Glomerular visceral epithelial cell (primary cell): ENCODE measurements around the gene THBS2.
"Not testable (repeated sequence)": the region's sequence is repeated elsewhere in the genome, so short reads cannot be mapped to it uniquely, and the experiment has no call there.

Experiments used
- DNase-seq: peaks from one replicate; pipeline ENCODE4 v3.0.0-alpha.2; 2016; ENCODE audit errors: extremely low spot score

Gene THBS2

DNA sequence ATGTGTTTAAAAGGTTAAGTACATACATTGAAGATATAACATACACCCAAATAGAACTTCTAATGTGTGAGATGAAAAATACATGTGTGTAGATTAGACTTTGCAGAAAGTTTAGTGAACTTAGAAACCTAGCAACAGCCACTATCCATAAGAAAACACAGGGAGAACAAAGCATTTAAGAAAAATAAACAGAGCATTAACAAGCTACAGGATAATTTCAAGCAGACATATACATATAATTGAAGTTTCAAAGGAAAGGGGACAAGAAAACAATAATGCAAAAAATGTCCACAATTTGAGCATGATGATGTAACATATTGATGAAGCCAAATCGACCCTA lies 18.2 kb upstream of the THBS2 start:
- no peak for DNase-seq

DNA sequence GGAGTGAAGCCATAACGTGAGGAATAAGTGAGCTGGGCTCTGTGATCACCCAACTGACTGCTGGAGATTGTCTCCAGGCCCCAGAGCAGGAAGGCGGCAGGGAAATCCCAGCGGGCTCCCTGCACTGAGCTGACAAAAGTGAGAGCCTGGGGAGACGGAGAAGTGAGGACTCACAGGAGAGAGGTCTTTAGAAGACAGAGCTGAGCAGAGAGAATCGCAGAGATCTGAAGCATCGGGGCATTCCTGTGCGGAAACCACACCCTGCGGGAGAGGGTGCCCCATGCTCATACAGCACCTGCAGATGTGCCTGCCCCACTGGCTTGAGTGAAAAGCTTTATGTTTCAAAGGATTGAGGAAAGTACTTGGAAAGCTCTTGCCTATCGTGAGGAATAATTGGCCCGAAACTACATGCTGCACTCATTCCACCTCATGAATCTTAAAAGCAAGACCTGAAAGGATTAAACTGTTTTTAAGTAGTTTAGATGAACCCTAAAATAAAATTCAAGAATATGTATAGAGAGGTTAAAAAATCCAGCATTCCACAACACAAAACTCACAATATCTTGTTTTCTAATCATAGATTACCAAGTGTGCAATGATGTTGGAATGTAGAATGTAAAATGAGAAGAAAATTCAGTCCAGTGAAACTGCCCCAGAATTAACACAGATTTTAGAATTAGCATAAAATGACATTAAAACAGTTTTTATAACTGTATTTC lies 17.7 kb upstream of the THBS2 start:
- DNase-seq, result no peak

DNA sequence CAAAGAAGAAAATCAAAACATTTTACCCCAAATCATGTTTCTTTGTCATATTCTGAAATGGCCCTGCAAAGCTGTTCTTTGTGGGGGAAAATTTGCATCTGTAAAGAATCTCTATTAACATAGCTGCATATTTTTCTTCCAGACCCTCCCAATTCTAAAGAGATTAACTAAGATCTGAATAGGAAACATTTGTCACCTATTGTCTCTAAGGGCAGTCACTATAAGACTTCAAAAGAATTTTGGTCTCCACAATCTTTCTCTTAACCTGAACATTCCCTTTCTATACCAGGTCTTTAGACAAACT lies 16.4 kb upstream of the THBS2 start:
- DNase-seq, result not testable (repeated sequence)

DNA sequence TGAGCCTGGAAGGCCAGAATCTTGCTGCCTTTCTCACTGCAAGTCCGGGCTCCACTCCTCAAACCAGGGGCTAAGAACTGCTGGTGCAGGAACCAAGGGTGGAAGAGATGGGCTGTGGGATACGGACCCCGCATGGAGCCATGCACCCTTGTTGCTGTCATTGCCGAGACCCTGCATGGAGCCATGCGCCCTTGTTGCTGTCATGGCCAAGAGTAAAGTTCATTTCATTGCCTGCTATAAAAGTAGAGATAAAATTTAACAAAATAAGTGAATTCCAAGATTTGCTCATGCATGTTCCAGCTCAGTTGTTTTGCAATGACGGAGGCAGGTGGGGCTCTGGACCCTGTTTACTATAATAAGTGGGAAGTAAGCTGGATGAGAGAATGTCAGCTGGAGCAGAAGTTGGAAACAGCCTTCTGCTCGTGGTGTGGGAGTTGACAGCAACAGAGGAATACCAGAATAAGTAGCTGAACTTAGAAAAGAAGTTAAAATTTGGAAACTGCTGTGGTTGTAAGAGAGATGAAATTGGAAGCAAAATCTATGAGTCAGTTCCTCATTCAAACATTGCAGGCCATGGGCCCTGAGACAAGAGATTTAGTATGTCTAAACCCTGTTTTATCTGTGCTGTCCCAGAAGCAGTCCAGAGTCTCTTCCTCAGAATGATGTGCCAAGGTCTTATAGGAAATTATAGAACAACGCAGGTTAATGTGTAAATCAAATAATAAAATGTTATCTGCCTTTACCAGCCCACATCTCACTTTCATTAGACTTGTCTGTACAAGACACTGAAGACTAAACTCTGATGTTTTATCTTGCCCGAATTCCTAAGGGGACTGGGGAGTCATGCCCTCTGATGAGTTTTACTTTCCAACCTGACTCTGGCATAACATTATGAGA lies 15.8 kb upstream of the THBS2 start:
- DNase-seq, result peak; percentile 10

DNA sequence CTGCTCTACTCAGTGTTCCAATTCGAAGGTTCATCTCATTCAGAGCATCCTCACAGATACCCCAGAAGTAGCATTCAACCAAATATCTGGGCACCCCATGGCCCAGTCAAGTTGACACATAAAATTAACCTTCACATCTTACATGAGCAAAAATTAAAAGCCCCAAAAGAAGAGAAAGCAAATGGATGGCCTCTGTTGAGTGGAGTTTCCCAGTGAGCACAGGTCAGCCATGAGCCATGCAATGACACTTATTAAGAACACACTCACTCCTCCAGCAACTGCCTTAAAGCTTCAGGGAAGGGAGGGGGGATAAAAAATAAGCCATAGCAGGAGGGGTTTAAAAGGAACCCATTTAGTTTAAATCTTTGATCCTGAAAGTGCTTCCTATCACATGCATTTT lies 14.6 kb upstream of the THBS2 start:
- no peak for DNase-seq

DNA sequence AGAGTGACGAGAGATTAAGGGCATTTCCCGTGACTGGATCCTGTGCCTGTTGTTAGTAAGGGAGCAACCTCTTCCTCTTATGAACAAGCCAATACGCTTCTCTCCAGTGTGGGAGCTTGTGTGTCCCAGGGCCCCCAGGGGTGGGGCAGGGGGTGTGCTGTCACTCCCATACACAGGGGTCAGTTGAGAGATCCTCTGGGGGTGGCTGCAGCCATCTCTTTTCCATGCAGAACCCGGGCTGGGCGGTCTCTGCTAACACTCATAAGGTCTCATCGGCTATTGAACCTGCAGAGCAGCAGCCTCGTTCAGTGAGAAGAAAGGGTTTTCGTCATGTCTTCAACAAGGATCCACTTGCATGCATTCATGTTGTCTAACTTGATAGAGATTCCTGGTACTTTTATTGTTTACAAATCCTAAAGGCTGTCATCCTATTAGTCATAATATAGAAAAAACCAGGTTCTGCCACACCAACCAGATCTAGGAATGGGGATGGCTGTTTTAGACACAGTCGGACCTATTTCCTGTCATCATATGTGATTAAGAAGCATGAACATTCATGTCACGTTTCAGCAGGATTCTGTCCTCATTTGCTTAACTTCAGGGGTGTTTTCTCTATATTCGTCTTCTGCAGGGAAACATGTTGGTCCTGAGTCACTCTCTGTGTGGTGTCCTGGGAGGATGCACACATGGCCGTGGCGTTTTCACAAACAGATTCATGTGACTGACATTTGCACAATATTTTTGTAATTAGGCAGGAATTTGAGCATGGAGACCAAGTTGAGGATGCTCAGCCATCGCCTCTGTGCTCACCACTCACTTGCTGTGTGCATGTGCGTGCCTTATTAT lies 13.3 kb upstream of the THBS2 start:
- DNase-seq, result no peak

DNA sequence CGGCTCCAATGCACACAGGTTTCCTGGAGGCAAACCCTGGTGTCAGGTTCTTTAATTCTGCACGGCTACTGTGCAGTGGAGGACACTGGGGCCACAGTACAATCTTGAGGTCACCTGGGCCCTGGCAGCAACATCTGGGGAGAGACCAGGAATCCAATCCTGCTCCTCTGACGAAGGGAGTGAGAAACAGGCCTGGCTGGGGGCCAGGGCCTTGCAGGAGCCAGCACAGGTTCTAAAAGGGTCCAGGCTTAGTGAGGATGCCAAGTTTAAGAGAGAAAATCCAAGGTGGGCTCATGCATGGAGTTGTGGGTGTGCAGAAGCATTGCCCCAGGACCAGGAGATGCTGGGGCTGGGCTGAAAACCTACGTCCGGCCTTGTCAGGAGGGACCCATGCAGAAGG lies 12.6 kb upstream of the THBS2 start:
- no peak for DNase-seq

DNA sequence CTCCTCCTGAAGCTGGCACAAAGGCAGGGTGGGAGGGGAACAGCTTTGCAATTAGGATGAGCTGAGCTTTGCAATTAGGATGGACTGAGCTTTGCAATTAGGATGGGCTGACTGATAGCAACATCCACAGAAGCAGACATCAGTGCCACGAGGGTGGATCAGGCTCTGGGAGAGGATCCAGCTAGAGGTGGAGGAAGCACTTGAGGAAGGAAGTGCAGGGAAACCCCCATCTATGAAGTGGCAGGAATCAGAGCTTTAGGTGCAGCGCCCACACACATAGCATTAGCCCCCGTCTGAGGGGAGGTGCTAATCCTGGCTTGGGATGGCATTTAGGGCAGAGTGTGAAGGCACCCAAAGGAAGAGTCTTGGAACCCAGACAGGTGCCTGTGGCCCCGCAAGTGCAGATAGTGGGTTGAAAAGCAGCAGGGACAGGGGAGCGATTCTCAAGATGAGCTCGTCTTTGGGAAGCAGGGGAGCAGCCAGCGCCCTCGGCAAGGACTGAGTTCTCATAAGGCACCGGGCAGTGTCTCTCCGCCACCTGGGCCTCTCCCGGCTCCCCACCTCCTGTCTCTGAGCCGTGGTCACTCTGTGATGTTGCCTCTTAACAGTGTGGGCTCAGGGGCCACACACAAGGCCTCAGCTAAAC lies 12.0 kb upstream of the THBS2 start:
- DNase-seq, result no peak

DNA sequence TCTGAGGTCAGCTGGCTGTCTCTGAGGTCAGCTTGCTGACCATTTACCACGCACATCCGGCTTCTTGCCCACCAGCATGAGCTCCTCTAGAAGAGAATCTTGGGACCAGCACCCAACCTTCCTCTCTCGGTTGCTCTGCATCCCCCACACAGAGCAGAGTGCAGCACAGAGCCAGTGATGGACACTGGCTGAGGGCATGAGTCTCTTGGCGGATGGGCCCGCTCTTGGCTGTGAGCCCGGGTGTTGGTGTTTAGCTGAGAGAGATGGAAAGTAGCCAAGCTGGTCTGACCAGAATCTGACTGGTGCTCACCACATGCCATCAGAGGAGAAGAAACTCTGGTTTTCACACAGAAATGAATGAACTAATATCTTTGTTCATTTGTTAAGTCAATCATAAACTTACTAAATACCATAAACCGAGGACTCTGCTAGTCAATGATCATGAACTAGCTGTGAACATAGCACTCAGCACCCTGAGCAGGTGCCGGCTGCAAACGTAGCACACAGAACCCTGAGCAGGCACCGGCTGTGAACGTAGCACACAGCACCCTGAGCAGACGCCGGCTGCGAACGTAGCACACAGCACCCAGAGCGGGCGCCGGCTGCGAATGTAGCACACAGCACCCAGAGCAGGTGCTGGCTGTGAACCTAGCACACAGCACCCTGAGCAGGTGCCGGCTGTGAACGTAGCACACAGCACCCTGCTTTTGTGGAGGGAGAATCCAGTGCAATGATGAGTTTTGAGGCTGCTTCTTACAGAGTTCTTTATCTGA lies 10.4 kb upstream of the THBS2 start:
- DNase-seq, result peak; percentile 91

DNA sequence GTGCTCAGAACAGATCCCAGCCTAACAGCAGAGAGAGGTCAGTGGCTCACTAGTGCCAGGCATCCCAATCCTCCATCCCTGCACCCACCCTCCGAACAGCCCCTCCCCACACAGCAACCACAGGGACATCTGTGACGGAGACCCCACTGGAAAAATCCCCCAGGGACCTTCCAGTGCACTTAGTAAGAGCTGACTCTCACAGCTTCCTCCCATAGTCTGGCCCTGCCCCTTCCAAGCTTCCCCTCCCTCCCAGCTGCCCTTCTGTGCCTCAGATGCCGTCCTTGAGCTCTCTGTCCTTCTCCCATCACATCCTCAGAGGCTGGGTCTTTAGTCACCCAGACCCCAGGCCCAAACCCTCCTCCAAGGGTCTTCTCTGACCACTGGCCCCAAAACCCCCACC lies 9.7 kb upstream of the THBS2 start:
- peak; percentile 11 for DNase-seq

DNA sequence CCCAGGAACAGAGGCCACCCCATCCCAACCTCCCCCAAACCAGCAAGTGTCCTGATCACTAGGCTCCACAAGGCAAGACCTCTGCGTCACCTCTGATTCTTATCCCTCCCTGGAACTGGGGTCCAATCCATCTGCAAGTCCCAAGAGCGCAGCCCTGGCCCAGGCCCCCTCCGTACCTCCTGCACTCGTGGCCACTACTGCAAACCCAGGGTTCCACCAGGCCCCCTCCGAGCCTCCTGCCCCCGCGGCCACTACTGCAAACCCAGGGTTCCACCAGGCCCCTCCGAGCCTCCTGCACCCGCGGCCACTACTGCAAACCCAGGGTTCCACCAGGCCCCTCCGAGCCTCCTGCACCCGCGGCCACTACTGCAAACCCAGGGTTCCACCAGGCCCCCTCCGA lies 9.0 kb upstream of the THBS2 start:
- DNase-seq, result not testable (repeated sequence)

DNA sequence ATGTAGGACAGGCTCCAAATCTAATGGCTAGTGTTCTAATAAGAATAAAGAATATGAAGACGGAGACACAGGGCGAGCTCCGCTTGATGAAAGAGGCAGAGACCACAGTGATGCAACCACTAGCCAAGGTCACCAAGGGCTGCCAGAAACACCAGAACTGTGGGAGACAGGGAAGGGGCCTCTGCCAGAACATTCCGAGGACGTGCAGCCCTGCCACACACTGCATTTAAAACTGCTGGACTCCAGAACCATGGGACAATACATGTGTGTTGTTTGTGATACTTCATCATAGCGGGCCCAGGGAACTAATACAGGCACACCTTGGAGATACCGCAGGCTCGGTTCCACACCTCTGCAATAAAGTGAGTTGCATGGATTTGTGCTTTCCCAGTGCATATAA lies 2.9 kb upstream of the THBS2 start:
- DNase-seq, result no peak

DNA sequence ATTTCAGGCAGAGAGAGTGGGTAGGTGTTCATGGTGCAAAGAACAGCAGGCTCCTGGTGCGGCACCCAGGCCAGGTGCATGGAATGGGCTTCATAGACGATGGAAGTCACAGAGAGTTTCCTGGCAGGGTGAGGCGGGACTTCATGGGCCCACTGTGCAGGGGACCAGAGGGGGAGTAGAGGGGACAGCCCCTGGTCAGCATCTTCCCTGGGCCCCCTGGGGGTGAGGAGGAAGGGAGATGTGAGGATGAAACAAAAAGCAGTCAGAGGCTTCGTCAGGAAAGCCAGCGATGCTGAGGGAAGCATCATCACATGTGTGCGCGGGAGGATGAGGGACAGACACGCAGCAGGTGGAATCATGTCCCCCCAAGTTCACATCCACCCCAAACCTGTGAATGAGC lies 2.4 kb upstream of the THBS2 start:
- no peak for DNase-seq

DNA sequence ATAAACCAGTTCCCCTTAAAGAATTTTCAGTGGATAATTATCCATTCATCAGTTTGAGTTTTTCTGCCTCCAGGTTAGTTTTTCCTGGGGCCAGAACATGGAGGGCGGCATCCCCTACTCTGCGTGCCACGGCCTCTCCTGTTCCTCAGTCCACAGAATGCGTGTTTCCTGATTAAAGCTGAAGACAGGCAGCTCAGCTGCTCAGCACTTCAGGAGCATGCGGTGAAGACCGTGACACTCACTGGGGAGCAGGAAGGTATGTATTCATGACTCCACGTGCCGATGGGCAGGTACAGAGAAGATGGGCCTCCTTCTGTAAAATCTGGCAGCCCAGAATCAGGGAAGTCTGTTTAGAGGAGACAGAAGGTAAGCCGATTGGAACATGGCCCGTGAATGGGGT lies 2.0 kb upstream of the THBS2 start:
- DNase-seq, result no peak

DNA sequence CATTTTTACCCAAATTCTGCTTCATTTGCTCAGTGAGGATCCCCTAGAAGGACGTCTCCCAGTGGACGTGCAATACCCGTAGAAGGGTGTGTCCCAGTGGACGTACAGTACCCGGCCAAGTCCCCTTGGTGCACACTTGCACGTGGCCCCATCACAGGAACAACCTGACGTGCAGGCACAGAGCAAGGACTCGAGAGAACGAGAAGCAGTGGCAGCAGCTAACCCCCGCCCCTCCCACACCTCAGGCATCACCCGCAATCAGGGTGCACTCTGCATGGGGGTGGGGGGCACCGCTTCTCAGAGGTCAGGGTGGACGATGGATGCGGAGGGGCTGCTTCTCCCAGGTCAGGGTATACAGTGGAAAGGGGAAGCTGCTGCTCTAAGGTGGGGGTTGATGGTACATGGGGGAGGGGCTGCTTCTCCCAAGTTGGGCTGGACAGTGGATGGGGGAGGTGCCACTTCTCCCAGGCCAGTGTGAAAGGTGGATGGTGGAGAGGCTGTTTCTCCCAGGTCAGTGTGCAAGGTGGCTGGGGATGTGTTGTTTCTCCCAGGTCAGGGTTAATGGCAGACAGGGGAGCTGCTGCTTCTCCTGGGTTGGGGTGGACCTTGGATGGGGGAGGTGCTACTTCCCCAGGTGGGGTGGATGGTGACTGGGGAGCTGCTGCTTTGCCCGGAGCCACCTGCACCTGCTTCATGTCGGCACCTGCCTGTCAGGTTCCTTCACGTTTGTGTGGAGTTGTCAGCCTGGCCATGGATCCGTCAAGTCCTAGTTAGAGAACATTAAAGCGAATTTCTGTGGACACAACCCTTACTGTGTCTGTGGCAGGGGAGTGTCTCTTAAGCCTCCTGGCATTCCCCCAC lies 1.0 kb upstream of the THBS2 start:
- no peak for DNase-seq

DNA sequence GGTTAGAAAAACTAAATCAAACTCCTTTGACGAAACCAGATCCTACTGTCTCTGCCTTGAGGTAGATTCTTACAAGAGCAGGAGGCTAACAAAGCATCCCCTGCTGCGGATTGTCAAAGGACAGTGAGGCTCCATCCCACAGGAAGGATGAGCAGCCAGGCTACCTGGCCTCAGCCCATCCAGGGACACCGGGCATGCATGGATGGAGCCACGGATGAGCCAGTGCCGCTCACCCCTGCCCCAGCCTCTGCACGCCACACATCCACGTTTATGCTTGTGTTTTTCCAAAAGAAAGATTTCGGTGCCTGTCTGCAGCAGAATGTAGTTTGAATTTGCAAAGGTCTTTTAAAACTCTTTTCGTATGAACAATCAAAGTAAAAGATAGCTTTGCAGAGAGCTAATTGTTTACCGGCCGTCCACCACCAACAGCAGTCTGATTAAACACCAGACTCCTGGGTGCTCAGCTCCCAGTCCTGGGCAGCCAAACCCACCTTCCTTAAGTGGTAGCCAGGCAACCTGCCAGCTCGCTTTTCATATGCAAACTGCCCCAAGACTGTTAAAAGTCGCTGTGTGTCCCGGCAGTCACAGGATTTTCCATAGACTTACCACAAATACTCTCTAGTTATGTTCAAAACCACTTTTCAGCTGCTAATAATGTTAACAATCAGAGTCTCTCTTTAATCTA lies 999 bp downstream of the THBS2 start:
- DNase-seq, result no peak

DNA sequence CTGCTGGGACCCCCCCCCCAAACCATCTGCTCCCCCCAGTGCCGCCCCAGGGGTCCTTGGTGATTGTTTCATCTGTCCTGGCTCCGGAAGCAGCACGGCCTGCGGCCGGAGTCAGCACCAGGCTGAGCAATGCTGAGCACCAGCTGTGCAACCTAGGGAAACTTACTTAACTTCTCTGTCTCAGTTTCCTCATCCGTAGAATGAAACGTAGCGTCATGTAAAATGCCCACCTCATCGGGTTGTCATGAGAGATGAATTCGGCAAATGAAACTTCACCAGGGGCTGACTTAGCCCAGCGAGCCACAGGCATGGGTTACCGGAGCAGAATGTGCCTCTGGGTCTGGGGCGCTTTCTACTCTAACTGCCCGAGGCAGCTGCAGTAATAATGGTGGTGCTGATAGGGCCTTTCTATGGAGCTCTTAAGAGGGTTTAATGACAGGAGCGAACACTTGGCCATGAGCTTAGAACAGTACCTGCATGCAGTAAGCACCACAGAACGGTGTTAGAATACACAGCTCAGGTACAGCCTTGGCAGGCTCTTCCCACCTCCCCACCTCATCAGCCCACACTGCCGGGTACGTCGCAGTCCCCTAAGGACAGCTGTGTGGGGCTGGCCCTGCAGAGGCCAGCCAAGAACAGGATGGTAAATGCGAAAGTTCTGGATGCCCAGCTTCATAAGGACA lies 1.7 kb downstream of the THBS2 start:
- DNase-seq, result no peak

DNA sequence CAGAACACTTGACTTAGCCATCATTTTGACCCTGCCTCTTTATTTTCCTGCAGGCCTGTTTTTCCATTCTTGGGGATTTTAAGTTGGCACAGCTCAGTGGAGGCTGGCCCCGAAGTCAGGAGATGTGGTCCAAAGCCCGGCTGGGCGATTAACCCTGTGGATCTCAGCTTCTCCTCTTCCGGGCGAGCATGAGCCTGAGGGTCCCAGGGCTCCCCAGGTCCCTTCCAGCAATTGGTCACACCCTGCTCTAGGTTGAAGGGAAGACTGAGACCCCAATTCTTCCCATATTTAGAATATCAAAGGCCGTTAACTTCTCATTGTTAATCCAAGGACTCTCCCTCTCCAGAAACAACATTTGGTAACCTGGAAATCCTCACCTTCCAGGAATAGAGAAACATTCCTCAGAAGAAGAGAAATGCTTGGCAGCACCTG lies 2.3 kb downstream of the THBS2 start:
- no peak for DNase-seq

DNA sequence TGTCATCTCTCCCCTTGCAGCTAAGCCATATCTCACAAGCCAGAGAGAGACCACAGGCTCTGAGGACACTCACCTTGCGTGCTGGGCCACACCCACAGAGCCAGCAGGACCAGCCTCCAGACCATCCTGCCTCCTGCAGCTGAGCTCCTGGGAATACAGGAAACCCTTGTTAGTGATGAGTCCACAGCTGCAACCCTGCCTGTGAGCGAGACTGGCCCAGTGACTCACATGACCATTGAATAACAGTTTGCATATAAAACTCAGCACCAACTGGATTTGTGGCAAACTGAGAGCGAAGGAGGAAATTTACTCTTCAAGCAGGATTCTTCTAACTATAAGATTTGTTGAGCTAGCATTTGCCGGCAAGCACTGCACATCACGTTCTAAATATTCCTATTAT lies 3.0 kb downstream of the THBS2 start:
- DNase-seq, result peak; percentile 56
